ENCODE results near the gene TMPRSS9. TPM values are rescaled to one million over a fixed set of nuclear protein-coding genes. Genes with fewer than 3 reads are reported as not detected.

The TMPRSS9 gene
- total and polyA plus RNA-seq, 11 donors: 0.09 to 0.19 TPM; not detected in 9

DNA sequence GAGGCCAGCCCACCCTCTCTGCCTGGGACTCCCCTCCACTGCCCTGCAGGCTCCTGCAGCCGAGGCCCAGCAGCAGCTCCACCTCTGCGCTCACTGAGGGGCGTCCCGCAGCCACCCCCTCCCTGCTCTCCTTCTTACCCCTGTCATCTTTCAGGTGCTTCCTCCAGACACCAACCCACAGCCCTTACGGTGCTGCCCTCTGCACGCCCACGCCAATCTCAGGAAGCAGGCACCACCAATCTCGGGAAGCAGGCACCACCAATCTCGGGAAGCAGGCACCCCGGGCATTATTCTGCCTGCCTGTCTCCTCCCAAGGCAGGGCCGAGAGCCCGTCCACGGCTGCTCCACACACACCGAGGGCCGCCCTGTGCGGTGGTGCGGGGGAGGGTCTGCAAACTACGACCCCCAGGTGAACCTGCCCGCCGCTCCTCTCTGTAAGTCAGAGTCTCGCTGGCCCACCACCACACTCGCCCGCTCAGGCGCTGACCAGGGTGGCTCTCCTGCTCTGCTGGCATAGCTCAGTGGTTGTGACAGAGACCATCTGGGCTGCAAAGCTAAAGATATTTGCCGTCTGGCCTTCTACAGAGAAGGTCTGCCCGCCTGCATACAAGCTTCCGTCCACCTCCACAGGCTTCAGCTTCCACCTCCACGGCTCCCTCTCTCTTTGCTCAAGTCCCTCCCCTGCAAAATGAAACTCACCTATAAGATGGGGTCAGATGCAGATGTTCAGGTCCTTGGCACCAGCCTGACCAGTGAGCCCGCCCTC is 34.6 kb upstream of the TMPRSS9 start:
- H3K27ac ChIP-seq: no peak overlapping the region
- peaks cover 0 to 48% (median 14%) of the 10 kb centered on the region in 9 donors for H3K36me3 ChIP-seq
- TF ChIP-seq, protein P1, sequence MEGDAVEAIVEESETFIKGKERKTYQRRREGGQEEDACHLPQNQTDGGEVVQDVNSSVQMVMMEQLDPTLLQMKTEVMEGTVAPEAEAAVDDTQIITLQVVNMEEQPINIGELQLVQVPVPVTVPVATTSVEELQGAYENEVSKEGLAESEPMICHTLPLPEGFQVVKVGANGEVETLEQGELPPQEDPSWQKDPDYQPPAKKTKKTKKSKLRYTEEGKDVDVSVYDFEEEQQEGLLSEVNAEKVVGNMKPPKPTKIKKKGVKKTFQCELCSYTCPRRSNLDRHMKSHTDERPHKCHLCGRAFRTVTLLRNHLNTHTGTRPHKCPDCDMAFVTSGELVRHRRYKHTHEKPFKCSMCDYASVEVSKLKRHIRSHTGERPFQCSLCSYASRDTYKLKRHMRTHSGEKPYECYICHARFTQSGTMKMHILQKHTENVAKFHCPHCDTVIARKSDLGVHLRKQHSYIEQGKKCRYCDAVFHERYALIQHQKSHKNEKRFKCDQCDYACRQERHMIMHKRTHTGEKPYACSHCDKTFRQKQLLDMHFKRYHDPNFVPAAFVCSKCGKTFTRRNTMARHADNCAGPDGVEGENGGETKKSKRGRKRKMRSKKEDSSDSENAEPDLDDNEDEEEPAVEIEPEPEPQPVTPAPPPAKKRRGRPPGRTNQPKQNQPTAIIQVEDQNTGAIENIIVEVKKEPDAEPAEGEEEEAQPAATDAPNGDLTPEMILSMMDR (IDR thresholded peaks at IDR 0.05): no peak
- TF ChIP-seq POLR2A (IDR thresholded peaks at IDR 0.05): no peak
- whole genome bisulfite sequencing, 4 donors: 76 to 85% (median 84%) methylated on average over 25 to 29 of the region's 29 CpGs
- no peak for DNase-seq
- intact Hi-C loops (cut with DNase I): loop anchor here in 2 of 10 donors (5.0 kb wide), 2 partner anchors 173 to 308 kb away; partner anchors contain the start of genes AP3D1 (in 1 of the 2) and BTBD2 (in 1 of the 2)
- no peaks in the 10 kb centered on the region for H3K9me3 ChIP-seq
- no peak for ATAC-seq
- H3K4me1 ChIP-seq: peaks cover 3 to 34% (median 25%) of the 10 kb centered on the region in 12 donors
- H3K4me3 ChIP-seq: no peak overlapping the region
- H3K27me3 ChIP-seq: no peaks in the 10 kb centered on the region

DNA sequence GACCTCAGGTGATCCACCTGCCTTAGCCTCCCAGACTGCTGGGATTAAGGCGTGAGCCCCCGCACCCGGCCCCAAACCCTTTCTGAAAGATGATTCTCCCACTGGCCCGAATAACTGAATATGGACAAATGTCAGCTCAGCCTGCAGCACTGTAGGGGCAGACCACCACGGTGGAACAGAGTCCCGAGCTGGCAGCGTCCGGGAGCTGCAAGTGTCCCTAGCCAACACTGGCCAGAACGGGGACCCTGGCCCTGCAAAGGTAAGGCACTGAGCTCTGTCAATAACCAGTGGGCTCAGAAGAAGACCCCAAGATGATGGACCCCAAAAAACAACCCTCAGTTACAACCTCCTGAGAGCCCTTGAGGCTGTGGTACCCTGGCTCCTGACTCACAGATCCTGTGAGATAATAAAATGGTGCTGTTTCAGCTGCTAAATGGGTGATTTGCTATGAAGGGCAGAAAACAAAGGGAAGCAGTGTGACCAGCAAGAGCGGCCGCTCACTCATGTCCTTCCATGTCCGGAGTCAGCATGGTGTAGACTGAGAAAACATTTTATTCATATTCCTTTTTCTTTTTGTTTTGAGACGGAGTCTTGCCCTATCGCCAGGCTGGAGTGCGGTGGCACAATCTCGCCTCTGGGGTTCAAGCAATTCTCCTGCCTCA is 33.2 kb upstream of the TMPRSS9 start:
- H3K4me3 ChIP-seq: peak overlapping the region in 3 of 12 donors; percentile 78 to 99 (median 95)
- intact Hi-C loops (cut with DNase I): loop anchor here in 2 of 10 donors (5.0 kb wide), 2 partner anchors 175 to 310 kb away; partner anchors contain the start of genes AP3D1 (in 1 of the 2) and BTBD2 (in 1 of the 2)
- H3K27ac ChIP-seq: no peak overlapping the region
- H3K9me3 ChIP-seq: no peaks in the 10 kb centered on the region
- H3K27me3 ChIP-seq: no peaks in the 10 kb centered on the region
- H3K36me3 ChIP-seq: peaks cover 0 to 40% (median 14%) of the 10 kb centered on the region in 9 donors
- WGBS, 4 donors: 85 to 89% (median 87%) methylated on average over 15 to 16 of the region's 16 CpGs
- ATAC-seq (no peak), DNase-seq (no peak)
- TF ChIP-seq POLR2A (IDR thresholded peaks at IDR 0.05): no peak
- TF ChIP-seq, protein P1 (IDR thresholded peaks at IDR 0.05): no peak
- peaks cover 5 to 46% (median 35%) of the 10 kb centered on the region in 12 donors for H3K4me1 ChIP-seq

DNA sequence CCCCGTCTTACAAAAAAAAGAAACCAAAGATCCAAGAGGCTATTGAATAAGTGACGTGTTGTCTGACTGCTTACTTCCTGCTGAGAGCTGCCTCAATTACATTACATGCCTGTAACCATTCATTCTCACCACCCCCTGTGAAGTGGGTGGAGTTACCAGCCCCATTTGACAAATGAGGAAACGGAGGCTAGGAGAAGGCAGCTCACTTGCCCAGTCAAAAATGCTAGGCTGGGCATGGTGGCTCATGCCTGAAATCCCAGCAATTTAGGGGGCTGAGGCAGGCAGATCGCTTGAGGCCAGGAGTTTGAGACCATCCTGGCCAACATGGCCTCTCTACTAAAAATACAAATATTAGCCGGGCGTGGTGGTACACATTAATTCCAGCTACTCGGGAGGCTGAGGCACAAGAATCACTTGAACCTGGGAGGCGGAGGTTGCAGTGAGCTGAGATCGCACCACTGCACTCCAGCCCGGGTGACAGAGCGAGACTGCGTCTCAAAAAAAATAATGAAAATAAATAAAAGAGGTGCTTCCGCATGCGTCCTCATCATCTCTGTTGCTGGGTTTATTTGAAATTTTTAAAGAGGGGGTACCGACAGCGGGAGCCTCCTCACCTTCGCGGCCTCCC is 32.2 kb upstream of the TMPRSS9 start:
- Histone ChIP-seq H3K27ac (peak overlapping the region in 11 of 12 donors; percentile 35 to 90 (median 81)), H3K4me1 (peaks cover 5 to 56% (median 43%) of the 10 kb centered on the region in 12 donors)
- intact Hi-C loops (cut with DNase I): loop anchor here in 2 of 10 donors (5.0 kb wide), 2 partner anchors 176 to 311 kb away; partner anchors contain the start of genes AP3D1 (in 1 of the 2) and BTBD2 (in 1 of the 2)

More for the DNA sequence above, 32.2 kb upstream of the TMPRSS9 start:
- Histone ChIP-seq H3K9me3 (no peaks in the 10 kb centered on the region), H3K36me3 (peaks cover 0 to 29% (median 14%) of the 10 kb centered on the region in 9 donors), H3K27me3 (no peaks in the 10 kb centered on the region), H3K4me3 (peak overlapping the region; percentile 73 to 100 (median 98))
- WGBS, 4 donors: 1% methylated on average over 18 of the region's 18 CpGs
- ATAC-seq (peak in 3 of 4 donors; percentile 16 to 60 (median 43)), DNase-seq (no peak)
- TF ChIP-seq, protein P1 (IDR thresholded peaks at IDR 0.05): no peak
- TF ChIP-seq POLR2A (IDR thresholded peaks at IDR 0.05): no peak

Data from heart left ventricle (tissue), 16 donors.